Measurements from ENCODE around the gene KCNAB1.

The KCNAB1 gene

DNA sequence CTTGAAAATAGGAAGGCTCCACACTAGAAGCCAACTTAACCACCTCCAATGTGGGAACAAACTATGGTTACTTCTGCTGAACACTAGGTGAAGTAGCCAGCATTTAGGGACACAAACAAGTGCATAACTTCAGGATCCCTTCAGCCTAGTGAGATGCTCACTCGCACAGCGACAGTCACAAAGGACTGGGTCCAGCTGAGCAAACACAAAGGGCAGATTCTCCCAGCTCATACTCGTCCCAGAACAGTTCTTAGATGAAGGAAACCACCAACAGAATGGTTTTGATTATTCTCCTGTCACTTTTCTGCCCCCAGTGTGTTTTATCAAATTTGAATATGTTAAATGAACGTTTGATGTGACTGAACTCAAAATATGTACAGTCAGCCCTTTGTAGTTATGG, 201.6 kb downstream of the KCNAB1 start:
- H3K4me3 ChIP-seq (ENCODE audit: low read length), result no peak overlapping the region
- no peak overlapping the region for H3K9ac ChIP-seq (ENCODE audit: low read length)
- no peaks in the 10 kb centered on the region for H3K4me1 ChIP-seq (ENCODE audit: low read length)
- H4K20me1 ChIP-seq (ENCODE audit: insufficient read depth, low read length), result no peaks in the 10 kb centered on the region
- H3K9me3 ChIP-seq (replicated peaks; ENCODE audit: insufficient read depth, low read length), result no peaks in the 10 kb centered on the region
- no peak overlapping the region for H3K27ac ChIP-seq (ENCODE audit: low read length)
- no peak overlapping the region for H3K4me2 ChIP-seq (ENCODE audit: low read depth, low read length)
- TF ChIP-seq EZH2 (optimal IDR thresholded peaks at IDR 0.05; ENCODE audit: low read depth, low read length), result no peak
- TF ChIP-seq EZH2phosphoT487 (IDR thresholded peaks at IDR 0.05; ENCODE audit: low read length), result no peak
- TF ChIP-seq, protein P1, sequence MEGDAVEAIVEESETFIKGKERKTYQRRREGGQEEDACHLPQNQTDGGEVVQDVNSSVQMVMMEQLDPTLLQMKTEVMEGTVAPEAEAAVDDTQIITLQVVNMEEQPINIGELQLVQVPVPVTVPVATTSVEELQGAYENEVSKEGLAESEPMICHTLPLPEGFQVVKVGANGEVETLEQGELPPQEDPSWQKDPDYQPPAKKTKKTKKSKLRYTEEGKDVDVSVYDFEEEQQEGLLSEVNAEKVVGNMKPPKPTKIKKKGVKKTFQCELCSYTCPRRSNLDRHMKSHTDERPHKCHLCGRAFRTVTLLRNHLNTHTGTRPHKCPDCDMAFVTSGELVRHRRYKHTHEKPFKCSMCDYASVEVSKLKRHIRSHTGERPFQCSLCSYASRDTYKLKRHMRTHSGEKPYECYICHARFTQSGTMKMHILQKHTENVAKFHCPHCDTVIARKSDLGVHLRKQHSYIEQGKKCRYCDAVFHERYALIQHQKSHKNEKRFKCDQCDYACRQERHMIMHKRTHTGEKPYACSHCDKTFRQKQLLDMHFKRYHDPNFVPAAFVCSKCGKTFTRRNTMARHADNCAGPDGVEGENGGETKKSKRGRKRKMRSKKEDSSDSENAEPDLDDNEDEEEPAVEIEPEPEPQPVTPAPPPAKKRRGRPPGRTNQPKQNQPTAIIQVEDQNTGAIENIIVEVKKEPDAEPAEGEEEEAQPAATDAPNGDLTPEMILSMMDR (IDR thresholded peaks at IDR 0.05; ENCODE audit: low read length), result no peak
- H3F3A ChIP-seq (ENCODE audit: insufficient read depth, low read length), result no peaks in the 10 kb centered on the region
- H3K79me2 ChIP-seq (ENCODE audit: low read length), result no peaks in the 10 kb centered on the region
- no peak overlapping the region for H2AFZ ChIP-seq (ENCODE audit: low read length)
- no peaks in the 10 kb centered on the region for H3K36me3 ChIP-seq (replicated peaks; ENCODE audit: insufficient read depth, low read length)
- no peaks in the 10 kb centered on the region for H3K9me2 ChIP-seq (replicated peaks; ENCODE audit: insufficient read depth, low read length)
- no peak for DNase-seq
- H3K27me3 ChIP-seq (replicated peaks; ENCODE audit: insufficient read depth, low read length), result no peaks in the 10 kb centered on the region

DNA sequence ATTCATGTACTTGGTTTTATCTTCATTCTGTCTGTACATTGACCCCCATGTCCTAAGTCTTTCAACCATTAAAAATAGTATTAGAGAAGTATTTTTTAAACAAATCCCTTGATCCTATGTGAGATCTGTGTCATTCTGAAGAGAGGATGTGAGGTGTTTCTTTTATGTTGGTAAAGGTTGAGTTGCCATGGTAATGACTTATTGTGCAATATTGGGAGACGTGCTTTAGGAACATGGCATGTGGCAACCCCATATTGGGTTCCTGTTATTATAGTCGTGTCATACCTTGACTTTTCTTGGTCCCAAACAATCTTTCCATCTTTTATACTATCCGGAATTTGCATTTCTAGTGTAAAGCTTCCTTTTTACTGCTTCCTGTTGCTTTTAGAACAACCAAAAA, 203.1 kb downstream of the KCNAB1 start:
- Histone ChIP-seq H3K27ac (ENCODE audit: low read length) (no peak overlapping the region), H3F3A (ENCODE audit: insufficient read depth, low read length) (no peaks in the 10 kb centered on the region), H3K4me3 (ENCODE audit: low read length) (no peak overlapping the region), H3K9ac (ENCODE audit: low read length) (no peak overlapping the region), H3K36me3 (replicated peaks; ENCODE audit: insufficient read depth, low read length) (no peaks in the 10 kb centered on the region), H3K9me2 (replicated peaks; ENCODE audit: insufficient read depth, low read length) (no peaks in the 10 kb centered on the region), H3K4me1 (ENCODE audit: low read length) (no peaks in the 10 kb centered on the region), H2AFZ (ENCODE audit: low read length) (no peak overlapping the region), H3K27me3 (replicated peaks; ENCODE audit: insufficient read depth, low read length) (no peaks in the 10 kb centered on the region), H4K20me1 (ENCODE audit: insufficient read depth, low read length) (no peaks in the 10 kb centered on the region), H3K79me2 (ENCODE audit: low read length) (no peaks in the 10 kb centered on the region), H3K9me3 (replicated peaks; ENCODE audit: insufficient read depth, low read length) (no peaks in the 10 kb centered on the region), H3K4me2 (ENCODE audit: low read depth, low read length) (no peak overlapping the region)
- DNase-seq, result no peak
- no peak for TF ChIP-seq EZH2 (optimal IDR thresholded peaks at IDR 0.05; ENCODE audit: low read depth, low read length)
- TF ChIP-seq EZH2phosphoT487 (IDR thresholded peaks at IDR 0.05; ENCODE audit: low read length), result no peak
- TF ChIP-seq, protein P1 (IDR thresholded peaks at IDR 0.05; ENCODE audit: low read length), result no peak

DNA sequence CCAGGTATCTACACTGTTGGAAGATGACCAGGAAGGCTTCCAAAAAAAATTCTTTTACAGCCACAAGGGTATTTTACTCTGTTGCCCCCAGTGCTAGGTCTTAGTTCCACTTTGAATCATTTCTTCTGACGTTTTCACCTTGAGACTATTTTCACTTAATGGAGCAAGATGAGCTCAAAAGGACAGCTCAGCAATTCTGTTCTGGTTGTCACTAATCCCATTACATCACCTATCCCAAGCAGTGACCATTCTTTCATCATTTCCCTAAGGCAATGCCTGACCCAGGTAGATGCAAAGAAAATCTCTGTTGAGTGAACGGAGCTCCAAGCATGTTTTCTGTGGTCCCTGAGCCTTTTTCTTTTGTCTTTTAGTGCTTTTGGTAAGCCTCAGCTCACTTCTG, 210.0 kb downstream of the KCNAB1 start:
- Histone ChIP-seq H3K27me3 (replicated peaks; ENCODE audit: insufficient read depth, low read length) (no peaks in the 10 kb centered on the region), H3K27ac (ENCODE audit: low read length) (no peak overlapping the region), H3K9ac (ENCODE audit: low read length) (no peak overlapping the region), H3F3A (ENCODE audit: insufficient read depth, low read length) (no peaks in the 10 kb centered on the region), H3K9me2 (replicated peaks; ENCODE audit: insufficient read depth, low read length) (no peaks in the 10 kb centered on the region), H3K4me3 (ENCODE audit: low read length) (no peak overlapping the region), H3K4me2 (ENCODE audit: low read depth, low read length) (no peak overlapping the region), H3K79me2 (ENCODE audit: low read length) (no peaks in the 10 kb centered on the region), H4K20me1 (ENCODE audit: insufficient read depth, low read length) (no peaks in the 10 kb centered on the region), H3K36me3 (replicated peaks; ENCODE audit: insufficient read depth, low read length) (no peaks in the 10 kb centered on the region), H2AFZ (ENCODE audit: low read length) (no peak overlapping the region), H3K4me1 (ENCODE audit: low read length) (no peaks in the 10 kb centered on the region), H3K9me3 (replicated peaks; ENCODE audit: insufficient read depth, low read length) (no peaks in the 10 kb centered on the region)
- no peak for DNase-seq
- TF ChIP-seq, protein P1 (IDR thresholded peaks at IDR 0.05; ENCODE audit: low read length), result no peak
- TF ChIP-seq EZH2phosphoT487 (IDR thresholded peaks at IDR 0.05; ENCODE audit: low read length) (no peak), EZH2 (optimal IDR thresholded peaks at IDR 0.05; ENCODE audit: low read depth, low read length) (no peak)
